Measurements from ENCODE around the gene PFKFB1.

The PFKFB1 gene

DNA sequence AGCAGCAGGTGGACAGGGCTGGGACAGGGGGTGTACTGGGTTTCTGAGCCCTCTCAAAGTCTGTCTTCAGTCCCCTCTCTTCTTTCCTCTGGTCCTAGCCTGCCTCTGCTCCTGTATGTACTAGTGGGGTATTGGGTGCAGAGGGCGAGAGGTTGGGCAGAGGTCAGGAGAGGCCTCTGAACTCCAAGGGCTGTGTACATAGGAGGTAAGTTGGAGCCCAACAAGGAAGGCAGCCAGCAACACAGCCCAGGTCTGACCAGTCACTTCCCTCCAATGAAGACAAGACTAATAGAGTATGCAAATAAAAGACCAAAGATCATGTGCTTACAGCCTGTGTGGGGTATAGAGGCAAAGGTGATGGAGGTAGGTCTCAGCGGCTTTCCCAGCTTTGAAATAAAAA lies at the start of gene PFKFB1:
TSS of gene PFKFB1 (minus strand) at position 90 of the 400 bp plus-strand sequence. CDS start 181 bp downstream, outside the sequence.
- no peak for DNase-seq (ENCODE audit: low read depth in 2 of 2)

DNA sequence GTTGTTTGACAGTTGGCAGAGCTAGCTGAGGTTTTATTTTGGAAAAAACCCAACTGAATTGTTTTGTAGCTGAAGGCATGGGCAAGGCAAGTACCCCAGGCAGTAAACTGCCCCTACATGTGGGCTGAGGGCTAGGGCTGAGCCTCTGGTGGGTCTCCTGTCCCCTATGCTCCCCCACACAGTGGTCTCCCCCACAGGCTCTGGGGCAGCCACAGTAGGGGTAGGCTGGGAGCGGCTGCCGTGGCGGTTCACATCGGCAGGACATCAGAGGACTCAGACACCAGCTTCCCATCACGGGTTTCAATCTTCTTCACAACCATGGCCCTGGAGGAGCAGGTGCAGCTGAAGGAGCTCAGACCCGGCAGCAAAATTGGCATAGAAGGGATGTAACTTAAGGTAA lies 47.5 kb upstream of the PFKFB1 start:
- DNase-seq (ENCODE audit: low read depth in 2 of 2) = no peak

DNA sequence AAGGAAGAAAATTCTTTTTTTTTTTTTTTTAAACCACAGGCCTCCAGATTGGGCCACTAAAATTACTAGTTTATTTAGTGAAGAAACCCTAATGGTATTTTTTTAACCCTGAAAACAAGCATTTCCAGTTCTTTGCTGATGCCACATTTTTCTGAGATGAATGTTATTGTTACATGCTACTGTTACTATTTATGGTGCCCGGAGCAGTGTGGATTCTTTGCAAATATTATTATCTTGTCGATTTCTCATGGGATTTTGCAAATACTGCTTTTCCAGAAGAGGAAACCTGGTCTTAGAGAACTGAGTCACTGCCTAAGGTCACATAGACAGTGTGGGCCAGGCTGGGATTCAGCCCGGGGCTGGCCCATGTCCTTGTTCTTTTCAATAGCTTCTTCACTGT lies 45.5 kb upstream of the PFKFB1 start:
- DNase-seq (ENCODE audit: low read depth in 2 of 2) = no peak

DNA sequence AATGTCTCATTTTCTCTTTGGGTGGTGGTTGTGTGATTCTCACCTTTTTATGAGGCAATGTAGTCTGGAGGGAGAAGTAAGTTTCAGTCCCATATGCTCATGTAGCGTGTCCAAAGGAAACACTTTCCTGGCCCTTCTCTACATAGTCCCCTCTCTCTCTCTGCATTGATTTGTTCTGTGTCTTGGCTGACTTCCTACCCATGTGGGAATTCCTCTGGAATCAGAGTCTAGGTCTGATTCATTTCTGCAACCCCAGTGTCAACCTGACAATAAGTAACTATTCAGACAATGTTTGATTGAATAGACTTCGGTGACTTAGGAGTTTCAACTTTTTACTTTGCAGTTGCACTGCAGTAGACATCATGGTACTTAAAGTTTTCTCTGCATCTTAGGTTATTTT lies 39.4 kb upstream of the PFKFB1 start:
- DNase-seq (ENCODE audit: low read depth in 2 of 2) = no peak

DNA sequence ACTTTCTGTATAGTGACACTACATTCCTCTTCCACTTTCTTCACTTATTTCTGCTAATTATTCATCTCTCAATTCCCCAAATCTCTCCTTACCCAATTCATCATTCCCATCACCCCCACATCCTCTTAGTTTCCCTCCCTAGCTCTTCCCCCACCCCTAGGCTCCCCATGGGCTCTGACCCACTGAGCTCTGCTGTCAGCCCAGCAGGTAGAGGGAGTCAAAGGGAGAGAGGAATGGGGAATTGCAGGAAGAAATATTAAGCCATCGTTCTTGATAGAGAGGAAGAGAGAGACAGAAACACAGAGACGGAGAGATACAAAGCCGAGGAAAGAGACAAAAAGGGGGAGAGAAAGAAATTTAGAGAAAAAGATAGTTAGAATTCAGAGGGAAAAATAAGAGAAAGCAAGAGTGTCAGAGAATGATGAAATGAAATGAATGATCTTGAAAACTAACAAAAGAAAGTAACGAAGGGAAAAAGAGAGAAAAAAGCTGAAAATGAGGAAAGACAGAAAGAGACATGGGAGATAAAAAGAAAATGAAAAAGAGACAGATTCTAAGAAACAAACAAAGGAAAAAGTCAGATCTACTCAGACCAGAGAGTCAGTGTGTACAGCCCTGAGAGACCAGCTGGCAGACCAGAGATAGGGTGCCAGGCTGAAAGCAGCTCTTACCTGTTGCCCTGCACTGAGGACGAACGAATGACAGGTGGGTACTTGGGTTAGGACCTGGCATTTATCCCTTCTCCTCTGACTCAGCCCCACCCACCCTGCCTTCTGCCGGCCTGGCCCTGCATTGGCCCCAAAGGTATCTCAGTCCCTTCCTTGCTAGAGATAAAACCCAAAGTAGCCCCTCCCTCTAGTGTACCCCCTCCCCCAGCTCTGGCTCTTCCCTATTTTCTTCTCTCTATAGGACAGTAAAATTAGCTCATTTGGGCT lies 36.5 kb upstream of the PFKFB1 start, which contains the start of gene ALAS2:
TSS of gene ALAS2 (minus strand) at position 707 of the 935 bp plus-strand sequence. CDS start 4,977 bp downstream, outside the sequence.
- DNase-seq (ENCODE audit: low read depth in 2 of 2) = no peak

DNA sequence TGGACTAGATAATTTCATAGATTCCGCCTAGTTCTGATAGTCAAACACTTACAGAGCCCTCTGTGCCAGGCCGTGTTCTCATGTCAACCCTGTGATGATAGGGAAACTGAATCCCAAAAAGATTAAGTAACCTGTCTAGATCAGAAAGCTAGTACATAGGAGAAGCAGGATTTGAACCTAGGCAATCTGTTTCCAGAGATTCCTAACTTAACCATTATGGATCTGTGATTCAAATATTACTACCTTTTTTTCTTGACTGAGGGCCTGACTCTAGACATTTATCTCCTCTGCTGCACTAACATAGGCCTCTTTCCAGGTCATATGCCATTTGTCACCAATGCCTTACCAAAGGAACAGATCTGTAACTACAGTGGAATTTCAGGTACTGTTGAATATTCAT lies 35.3 kb upstream of the PFKFB1 start:
- no peak for DNase-seq (ENCODE audit: low read depth in 2 of 2)

DNA sequence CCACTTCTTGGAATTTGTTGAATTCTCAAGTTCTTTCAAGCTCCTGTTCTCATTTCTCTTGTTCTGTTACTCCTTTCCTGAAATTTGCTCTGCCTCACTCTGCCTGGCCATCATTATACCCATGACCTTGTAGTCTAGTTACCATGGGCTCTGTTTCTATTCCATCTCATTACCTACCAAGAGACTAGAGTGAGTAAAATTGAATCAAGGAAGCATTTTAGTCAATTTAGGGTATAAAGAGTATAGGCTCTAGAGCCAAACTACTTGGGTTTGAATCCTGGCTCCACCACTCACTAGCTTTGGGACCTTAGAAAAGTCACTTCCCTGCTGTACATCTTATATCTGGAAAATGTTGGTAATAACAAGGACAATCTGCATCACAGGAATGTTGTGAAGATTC lies 34.6 kb upstream of the PFKFB1 start:
- DNase-seq (ENCODE audit: low read depth in 2 of 2) = no peak

DNA sequence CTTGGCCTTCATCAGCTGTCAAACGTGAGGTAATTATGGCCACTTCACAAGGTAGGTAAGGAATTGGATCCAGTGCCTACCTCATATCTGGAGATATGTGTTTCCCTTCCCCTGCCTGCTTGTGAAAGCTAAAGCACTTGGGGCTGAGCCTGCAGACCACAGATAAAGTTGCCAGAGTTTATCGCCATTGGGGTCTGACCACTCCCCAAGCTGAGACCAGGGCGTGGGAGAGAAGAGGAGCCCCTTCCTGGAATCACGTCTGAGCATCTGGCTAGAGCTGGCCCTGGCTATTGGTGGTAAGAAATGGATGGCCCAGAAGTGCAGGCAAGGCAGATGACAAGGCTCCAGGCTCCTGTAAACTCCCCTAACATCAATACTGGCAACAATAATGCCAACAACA lies 34.1 kb upstream of the PFKFB1 start:
- no peak for DNase-seq (ENCODE audit: low read depth in 2 of 2)

DNA sequence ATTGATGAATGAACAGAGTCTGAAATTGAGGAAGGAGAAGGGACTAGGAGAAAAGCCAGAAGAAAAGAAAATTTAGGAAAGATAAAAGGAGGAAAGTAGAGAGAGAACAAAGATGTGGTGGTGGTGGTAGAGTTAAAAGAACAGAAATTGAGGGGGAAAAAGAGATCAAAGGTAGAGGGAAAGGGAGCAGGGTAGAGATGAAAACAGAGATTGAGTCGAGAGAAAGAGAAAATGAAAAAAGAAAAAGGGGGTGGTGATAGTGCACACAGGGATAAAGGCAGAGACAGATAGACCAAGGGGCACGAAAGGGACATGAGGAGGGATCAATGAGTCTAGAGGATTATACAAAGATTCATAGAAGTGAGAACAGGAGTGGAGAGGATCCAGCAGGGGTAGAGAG lies 32.9 kb upstream of the PFKFB1 start:
- DNase-seq (ENCODE audit: low read depth in 2 of 2) = no peak

DNA sequence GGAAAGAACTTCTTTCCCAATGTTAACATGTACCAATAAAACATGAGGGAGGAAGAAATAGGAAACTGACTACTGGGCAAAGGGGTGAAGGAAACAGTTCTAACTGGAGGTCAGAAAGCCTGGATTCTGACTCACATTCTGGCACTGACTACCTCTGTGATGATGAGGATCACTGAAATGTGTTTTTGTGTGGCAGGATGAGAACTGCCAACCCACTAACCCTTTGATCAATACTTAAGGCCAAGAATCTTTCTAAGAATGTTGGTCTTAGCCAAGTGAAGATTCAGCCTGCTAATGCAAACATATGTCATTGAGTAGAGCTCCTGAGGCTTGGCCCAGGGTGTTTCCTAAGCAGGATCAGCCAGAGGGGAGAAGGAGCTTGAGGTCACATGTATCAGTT lies 32.2 kb upstream of the PFKFB1 start:
- no peak for DNase-seq (ENCODE audit: low read depth in 2 of 2)

DNA sequence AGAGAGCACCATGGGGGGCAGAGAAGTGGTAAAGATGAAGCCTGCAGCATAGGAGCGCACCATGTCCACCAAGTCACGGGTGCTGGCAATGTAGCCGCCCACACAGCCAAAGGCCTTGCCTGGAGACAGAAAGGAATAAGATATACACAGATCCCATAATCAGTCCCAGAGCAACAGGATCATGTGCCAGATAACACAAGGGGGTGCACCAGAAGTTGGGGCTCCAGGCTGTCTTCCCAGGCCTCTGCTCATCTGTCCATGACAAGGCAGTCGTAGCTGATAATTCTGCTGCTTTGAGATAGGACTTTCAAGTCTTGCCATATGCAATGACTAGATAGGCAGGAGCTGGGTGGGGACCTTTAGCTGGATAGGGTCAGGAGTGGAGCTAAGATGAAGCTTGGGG lies 20.9 kb upstream of the PFKFB1 start:
- no peak for DNase-seq (ENCODE audit: low read depth in 2 of 2)

DNA sequence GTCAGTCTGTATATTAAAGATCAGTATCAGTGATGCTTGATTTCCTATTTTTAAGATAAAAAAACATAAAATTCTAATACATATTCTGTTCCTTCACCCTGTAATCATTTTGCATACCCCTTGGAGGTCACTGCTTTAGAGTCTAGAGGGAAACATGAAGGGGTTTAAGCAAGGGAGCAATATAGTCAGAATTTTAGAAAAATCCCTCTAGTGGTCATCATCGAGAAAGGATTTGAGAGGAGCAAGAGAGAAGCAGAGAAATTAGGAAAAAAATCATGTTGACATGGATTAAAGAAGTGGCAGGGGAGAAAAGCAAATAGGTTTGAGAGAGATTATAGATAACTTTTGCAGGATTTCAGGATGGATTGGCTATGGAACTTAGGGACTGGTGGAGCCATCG lies 17.3 kb upstream of the PFKFB1 start:
- no peak for DNase-seq (ENCODE audit: low read depth in 2 of 2)

DNA sequence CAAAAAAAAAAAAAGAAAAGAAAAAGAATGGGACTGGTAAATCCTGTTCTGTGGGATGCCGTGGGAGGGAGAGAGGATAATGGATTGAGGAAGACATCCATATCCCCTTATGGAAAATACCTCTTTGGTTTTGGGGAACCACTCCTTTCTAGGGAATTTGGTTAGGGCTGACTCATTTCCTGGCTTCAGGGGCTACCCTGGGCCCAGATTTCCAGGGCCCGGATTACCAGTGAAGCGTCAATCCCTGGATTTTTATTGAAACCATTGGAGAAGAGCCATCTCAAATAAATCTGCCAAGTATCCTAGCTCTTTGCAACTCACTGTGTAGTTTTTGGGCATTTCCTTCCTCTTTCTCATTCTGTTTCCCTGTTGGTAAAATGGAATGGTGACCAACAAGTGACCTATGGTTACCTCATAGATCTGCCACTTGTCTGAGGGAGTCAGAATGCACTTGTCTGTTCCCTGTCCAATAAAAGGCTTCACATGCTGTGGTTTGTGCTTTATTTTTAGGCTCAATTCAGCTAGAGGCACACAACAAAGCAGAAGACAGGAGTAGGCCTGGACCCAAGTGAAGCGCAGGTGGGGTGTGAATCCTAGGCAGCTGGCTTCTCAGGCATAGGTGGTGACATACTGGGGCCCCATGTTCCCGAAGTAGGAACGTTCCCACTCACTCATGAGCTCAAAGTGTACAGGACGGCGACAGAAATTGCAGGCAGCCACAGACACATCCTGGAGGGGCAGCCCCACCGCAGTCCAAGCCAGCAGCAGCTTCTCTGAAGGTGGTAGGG lies 14.8 kb upstream of the PFKFB1 start:
- DNase-seq (ENCODE audit: low read depth in 2 of 2) = no peak

DNA sequence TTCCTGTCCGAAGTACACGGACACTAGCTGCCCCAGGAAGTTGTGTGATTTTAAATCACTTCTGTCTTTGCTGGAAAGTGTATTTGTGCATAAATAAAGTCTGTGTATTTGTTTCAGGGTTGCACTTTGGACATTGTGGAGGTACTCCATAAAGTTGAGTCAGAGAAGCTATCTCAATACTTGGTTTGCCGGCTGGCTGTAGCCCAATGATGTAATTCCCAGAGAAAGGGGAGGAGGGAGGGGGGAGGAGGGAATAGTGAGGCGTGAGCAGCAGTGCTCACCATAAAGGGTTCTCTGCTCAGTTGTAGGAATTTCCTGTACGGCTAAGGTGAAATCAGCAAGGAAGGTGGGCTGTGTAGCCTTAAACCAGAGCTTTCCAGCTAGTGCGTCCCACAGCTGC lies 13.7 kb upstream of the PFKFB1 start:
- DNase-seq (ENCODE audit: low read depth in 2 of 2) = no peak

DNA sequence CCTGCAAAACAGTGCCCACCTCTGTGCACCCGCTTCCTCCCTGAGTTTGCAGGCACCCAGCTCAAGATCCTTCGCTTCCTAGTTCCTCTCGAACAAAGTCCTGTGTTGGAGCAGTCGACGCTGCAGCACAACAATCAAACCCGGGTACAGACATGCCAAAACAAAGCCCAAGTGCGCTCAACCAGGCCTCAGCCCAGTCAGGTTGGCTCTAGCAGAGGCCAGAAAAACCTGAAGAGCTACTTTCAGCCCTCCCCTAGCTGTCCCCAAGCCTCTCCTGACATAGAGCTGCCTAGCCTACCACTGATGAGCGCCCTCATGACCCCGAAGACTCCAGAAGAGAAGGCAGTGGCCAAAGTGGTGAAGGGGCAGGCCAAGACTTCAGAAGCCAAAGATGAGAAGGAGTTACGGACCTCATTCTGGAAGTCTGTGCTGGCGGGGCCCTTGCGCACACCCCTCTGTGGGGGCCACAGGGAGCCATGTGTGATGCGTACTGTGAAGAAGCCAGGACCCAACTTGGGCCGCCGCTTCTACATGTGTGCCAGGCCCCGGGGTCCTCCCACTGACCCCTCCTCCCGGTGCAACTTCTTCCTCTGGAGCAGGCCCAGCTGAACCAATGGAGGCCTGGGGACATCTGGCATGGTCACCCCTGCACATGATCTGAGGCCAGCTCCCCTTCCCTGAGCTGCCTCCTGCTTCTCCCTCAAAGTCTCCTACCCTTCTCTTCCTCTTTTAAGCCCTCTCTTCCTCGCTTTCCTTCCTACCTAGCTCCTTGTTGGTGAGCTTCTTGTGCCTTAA lies 13.0 kb upstream of the PFKFB1 start:
- no peak for DNase-seq (ENCODE audit: low read depth in 2 of 2)

DNA sequence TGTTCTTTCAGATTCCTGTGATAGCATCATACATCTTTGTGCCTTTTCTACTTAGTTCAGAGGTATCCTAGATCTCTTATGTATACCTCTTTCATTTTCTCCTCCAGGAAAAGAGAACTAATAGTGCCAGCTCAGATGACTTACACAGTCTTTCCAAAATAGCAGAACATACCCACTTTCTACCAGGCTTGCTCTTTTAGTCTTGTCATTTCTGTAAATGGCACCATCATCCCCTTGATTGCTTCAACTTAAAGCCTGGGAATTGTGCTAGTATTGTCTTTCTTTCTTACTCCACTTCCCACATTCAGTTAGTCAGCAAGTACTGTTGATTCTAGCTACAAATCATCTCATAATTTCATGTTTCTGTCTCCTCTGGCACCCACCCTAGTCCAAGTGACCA lies 11.3 kb upstream of the PFKFB1 start:
- DNase-seq (ENCODE audit: low read depth in 2 of 2) = no peak

DNA sequence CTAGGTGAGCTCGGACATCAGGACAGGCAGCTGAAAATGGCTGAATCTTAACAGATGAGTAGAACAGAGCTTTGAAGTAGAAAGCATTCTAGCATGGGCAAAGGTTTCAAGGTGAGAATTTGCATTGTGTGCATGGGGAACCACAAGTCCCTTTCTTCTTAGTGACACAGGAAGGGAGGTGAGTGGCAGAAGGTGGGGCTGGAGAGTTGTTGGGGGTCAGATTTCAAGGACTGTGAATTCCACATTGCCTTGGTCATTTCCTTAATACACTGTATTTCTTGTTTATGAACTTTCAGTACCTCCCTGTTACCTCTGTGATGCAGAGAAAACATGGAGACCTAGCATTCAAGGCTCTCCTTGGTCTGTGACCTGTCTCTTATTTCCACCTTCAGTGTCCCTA lies 10.2 kb upstream of the PFKFB1 start:
- DNase-seq (ENCODE audit: low read depth in 2 of 2) = no peak

DNA sequence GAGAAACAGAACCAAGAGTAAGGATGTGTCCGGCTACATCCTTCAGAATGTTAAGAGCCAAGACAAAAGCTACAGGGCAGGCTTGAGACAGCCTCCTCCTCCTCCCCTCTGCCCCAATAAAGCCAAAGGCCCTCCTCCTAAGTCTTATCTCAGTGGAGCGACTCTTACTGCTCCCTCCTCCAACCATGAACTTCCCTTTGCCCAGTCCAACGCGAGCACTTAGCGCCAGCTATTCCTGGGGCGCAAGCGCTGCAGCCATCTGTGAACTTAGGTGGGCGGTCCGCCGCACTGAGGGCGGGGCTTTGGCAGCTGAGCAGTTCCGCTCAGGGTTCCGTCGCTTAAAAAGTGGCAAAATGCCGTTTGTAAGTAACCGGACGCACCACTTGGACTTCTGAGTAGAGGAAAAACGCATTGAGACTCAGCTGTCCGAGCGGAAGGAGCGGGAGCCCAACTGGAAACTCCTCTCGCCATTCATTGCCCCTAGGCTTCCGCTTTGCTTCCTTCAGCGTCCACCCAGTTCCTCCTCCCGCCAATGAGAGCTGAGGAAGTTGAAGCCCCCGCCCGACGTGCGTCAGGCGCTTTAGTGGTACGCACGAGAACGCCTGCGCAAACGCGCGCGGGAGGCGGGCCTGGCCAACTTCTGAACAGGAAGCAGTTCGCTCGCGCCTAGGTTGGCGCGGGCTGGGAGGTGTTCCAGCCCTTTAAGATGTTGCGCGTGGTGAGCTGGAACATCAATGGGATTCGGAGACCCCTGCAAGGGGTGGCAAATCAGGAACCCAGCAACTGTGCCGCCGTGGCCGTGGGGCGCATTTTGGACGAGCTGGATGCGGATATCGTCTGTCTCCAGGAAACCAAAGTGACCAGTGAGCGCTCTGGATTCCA lies 6.0 kb upstream of the PFKFB1 start, which contains the start of gene APEX2:
TSS of gene APEX2 (plus strand) at position 647 of the 882 bp plus-strand sequence. CDS start at position 707, 60 bp downstream.
- DNase-seq (ENCODE audit: low read depth in 2 of 2) = peak; percentile 77 to 87

DNA sequence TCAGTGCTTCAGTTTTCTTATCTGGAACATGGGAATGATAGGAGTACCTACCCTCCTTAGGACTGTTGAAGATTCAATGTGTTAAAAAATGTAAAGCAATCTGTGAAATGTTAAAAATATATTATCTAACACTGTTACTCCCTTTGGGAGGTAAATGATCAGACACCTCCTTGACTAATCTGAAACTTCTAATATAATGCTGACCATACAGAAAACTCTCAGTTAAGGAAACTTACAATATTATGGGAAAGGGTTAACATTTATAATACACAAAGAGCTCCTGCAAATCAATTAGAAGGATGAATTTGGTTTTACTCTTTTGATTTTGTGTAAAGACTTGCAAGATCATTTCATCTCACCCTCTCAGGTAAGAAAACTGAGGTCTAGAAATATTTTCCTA lies 1.6 kb upstream of the PFKFB1 start:
- DNase-seq (ENCODE audit: low read depth in 2 of 2) = no peak

DNA sequence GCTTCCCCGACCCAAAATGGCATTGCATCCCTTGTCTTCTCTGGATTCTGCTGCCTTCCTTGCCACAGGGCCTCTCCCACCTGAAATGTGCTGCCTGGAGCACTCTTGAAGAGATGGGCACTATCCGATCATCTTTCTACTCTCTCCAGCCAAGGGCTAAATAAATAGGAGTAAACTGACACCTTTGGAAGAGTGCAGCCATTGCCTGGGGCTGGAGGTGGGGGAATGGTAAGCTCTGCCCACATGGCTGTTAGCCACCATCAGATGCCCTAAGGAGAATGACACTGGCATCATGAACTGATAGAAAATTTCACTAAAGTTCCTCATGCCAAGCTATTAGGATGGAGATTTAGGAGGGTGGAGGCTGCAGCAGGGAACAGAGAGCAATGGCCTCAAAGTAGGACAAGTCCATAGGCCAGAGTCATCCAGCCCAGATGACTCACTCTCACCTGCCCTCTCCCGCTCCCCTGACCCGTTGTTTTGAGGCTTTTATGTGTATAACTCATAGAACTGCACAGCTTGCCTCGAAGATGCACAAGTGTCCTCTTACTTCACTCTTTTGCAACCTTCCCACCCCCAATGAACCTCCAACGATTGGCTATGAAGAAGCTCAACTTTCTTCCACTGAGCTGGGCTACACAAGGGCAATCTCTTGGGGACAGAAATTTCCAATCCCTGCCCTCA lies 822 bp upstream of the PFKFB1 start:
- DNase-seq (ENCODE audit: low read depth in 2 of 2) = no peak

Data from stimulated activated CD8-positive, alpha-beta memory T cell treated with anti-CD3 and anti-CD28 coated beads, Interleukin-7, amount 100 ng/mL, for 4 hours (primary cell).